ENCODE results near the gene LDLRAD3.

GRCh38 chr11:35918716-35919115 is 25.1 kb upstream of the LDLRAD3 start:
- TF ChIP-seq POLR2A (IDR thresholded peaks at IDR 0.05): no peak
- no peak for TF ChIP-seq CTCF (IDR thresholded peaks at IDR 0.05)

Data from uterus (tissue), 2 donors.